Panc1 (cell line): ENCODE results near the gene NYAP2. TPM values are rescaled to one million over a fixed set of nuclear protein-coding genes. Genes with fewer than 3 reads are reported as not detected.

Experiments
- ATAC-seq: fragments of 200-7000 bp; cut with Tn5 transposase; 2 replicates; pipeline ENCODE4 v1.9.1; 2020; ENCODE audit warnings: mild to moderate bottlenecking, moderate library complexity
- BruUV-seq: library from RNA; stranded (reverse); fragments of 400-500 nt; replicated peaks from 2 replicates; lab custom pipeline; 2021; lab: Mats Ljungman, UMichigan
- CTCF ChIA-PET: fragments of 300-600 bp; sonication (Branson Sonifier 250); formaldehyde crosslinking; loops from one replicate; lab custom pipeline; 2022; ENCODE audit warnings: antibody characterized with exemption; lab: Charles Lee
- POLR2A ChIA-PET: fragments of 300-600 bp; sonication (Branson Sonifier 250); formaldehyde crosslinking; loops from one replicate; lab custom pipeline; 2022; ENCODE audit warnings: antibody characterized with exemption; lab: Charles Lee
- DNase-seq: peaks from one replicate; pipeline ENCODE4 v3.0.0-alpha.2; 2010; ENCODE audit warnings: low read depth, low spot score
- H3K27ac ChIP-seq: 2 replicates; pipeline ENCODE4 v1.5.1; 2011; ENCODE audit warnings: mild to moderate bottlenecking, low read length, inconsistent platforms
- H3K27me3 ChIP-seq: fragments of 200-500 bp; sonication (Bioruptor generic); 2 replicates; pipeline ENCODE4 v1.6.0; 2014; ENCODE audit warnings: low read length, inconsistent platforms; ENCODE audit not compliant: control insufficient read depth, insufficient read depth
- H3K36me3 ChIP-seq: fragments of 200-500 bp; sonication (Bioruptor generic); 2 replicates; pipeline ENCODE4 v1.5.1; 2014; ENCODE audit warnings: inconsistent platforms, mild to moderate bottlenecking, low read length, moderate library complexity; ENCODE audit not compliant: control insufficient read depth, insufficient read depth
- H3K4me1 ChIP-seq: 2 replicates; pipeline ENCODE4 v1.5.1; 2011; ENCODE audit warnings: inconsistent platforms, mild to moderate bottlenecking, low read length, moderate library complexity; ENCODE audit not compliant: control insufficient read depth, insufficient read depth
- H3K4me3 ChIP-seq, 2 experiments: 2 replicates each; pipeline ENCODE4 v1.5.1; 2011 to 2012; ENCODE audit warnings: low read depth in 2 of 2, low read length in 2 of 2, mild to moderate bottlenecking in 2 of 2, inconsistent platforms in 1 of 2, moderate library complexity in 1 of 2
- H3K9me3 ChIP-seq: fragments of 200-500 bp; sonication (Bioruptor generic); 2 replicates; pipeline ENCODE4 v1.5.1; 2014; ENCODE audit warnings: low read depth, mild to moderate bottlenecking, inconsistent platforms, low read length, moderate library complexity; ENCODE audit not compliant: control insufficient read depth, insufficient read depth
- CTCF ChIP-seq: fragments of 450-650 bp; IDR thresholded peaks from 2 replicates; pipeline ENCODE4 v1.5.1; 2017; ENCODE audit warnings: mild to moderate bottlenecking
- POLR2AphosphoS5 ChIP-seq: IDR thresholded peaks from 2 replicates; pipeline ENCODE4 v1.6.1; 2012; ENCODE audit warnings: mild to moderate bottlenecking, low read depth, low read length, moderate library complexity
- SIN3A ChIP-seq: IDR thresholded peaks from 2 replicates; pipeline ENCODE4 v1.6.1; 2012; ENCODE audit warnings: low read depth, mild to moderate bottlenecking, low read length, moderate library complexity, borderline replicate concordance; ENCODE audit not compliant: insufficient read depth
- TCF7L2 ChIP-seq: IDR thresholded peaks from 2 replicates; pipeline ENCODE4 v1.6.1; 2011; ENCODE audit warnings: mild to moderate bottlenecking, low read depth, low read length, inconsistent platforms
- in situ Hi-C: cut with HindIII; loops from 2 replicates; pipeline ENCODE4 v1.10.0; 2016; ENCODE audit warnings: low sequenced_read_pairs, low pct_unique_long_range_greater_than_20kb
- intact Hi-C: fragments of 100-400 bp; cut with micrococcal nuclease; formaldehyde crosslinking; loops from one replicate; pipeline ENCODE4 v1.10.0; 2022; ENCODE audit not compliant: unreplicated experiment
- total RNA-seq: library from RNA; stranded (reverse); gene quantifications from one replicate; pipeline ENCODE4 v1.2.1, GENCODE V29; 2021; ENCODE audit not compliant: unreplicated experiment
- TF ChIP-seq, protein P1 (sequence below), 2 experiments: IDR thresholded peaks; 2 replicates each; pipeline ENCODE4 v1.6.1; 2011 to 2012; ENCODE audit warnings: low read depth in 2 of 2, control low read depth in 1 of 2, low read length in 1 of 2, mild to moderate bottlenecking in 1 of 2, moderate library complexity in 1 of 2; ENCODE audit not compliant: insufficient read depth in 1 of 2

Gene NYAP2
- total RNA-seq, 1 experiment from 2014 or later, result not detected

- DNase-seq (no peak), ATAC-seq (no peak)
- ChIA-PET CTCF (no interaction called here), POLR2A (no interaction called here)
- in situ Hi-C loops, result no loop called here
- intact Hi-C loops, result no loop called here
- no peaks in the 10 kb centered on the region for H3K27me3 ChIP-seq
- no peaks in the 10 kb centered on the region for H3K9me3 ChIP-seq
- H3K4me1 ChIP-seq, result no peaks in the 10 kb centered on the region
- TF ChIP-seq POLR2AphosphoS5, result no peak
- TF ChIP-seq SIN3A, result no peak
- no peaks in the 10 kb centered on the region for H3K36me3 ChIP-seq
- BruUV-seq, result no TSS peak
- H3K27ac ChIP-seq, result no peak overlapping the region
- H3K4me3 ChIP-seq, result no peak overlapping the region
These were observed 68.6 kb downstream of the NYAP2 start for GRCh38 chr2:225468131-225468530.

DNA sequence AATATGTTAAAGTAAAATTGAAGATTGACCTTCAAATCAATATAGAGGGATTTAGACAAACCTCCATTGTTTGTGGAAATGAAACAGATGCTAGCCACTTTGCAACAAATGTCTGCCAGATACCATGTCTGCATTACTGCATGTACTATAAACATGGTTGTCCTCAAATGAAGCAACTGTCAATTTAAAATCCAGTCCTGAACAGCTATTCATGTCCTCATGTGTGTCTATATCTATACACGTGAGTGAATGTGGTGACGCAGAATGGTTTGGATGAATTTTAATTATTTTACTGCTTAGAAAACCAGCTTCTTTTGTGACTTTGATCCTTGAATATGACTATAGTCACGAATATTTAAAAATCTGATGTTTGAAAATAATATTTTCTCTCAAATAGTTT lies 71.5 kb downstream of the NYAP2 start:
- CTCF ChIA-PET, result no interaction called here
- no peak overlapping the region for H3K4me3 ChIP-seq
- no peaks in the 10 kb centered on the region for H3K27me3 ChIP-seq
- DNase-seq, result no peak
- TF ChIP-seq POLR2AphosphoS5 (no peak), SIN3A (no peak), TCF7L2 (no peak), CTCF (no peak)
- TF ChIP-seq, protein P1, sequence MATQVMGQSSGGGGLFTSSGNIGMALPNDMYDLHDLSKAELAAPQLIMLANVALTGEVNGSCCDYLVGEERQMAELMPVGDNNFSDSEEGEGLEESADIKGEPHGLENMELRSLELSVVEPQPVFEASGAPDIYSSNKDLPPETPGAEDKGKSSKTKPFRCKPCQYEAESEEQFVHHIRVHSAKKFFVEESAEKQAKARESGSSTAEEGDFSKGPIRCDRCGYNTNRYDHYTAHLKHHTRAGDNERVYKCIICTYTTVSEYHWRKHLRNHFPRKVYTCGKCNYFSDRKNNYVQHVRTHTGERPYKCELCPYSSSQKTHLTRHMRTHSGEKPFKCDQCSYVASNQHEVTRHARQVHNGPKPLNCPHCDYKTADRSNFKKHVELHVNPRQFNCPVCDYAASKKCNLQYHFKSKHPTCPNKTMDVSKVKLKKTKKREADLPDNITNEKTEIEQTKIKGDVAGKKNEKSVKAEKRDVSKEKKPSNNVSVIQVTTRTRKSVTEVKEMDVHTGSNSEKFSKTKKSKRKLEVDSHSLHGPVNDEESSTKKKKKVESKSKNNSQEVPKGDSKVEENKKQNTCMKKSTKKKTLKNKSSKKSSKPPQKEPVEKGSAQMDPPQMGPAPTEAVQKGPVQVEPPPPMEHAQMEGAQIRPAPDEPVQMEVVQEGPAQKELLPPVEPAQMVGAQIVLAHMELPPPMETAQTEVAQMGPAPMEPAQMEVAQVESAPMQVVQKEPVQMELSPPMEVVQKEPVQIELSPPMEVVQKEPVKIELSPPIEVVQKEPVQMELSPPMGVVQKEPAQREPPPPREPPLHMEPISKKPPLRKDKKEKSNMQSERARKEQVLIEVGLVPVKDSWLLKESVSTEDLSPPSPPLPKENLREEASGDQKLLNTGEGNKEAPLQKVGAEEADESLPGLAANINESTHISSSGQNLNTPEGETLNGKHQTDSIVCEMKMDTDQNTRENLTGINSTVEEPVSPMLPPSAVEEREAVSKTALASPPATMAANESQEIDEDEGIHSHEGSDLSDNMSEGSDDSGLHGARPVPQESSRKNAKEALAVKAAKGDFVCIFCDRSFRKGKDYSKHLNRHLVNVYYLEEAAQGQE (IDR thresholded peaks at IDR 0.05; ENCODE audit: insufficient read depth in 1 of 2, low read depth in 2 of 2, low read length in 1 of 2), result no peak
- no peaks in the 10 kb centered on the region for H3K4me1 ChIP-seq
- in situ Hi-C loops, result no loop called here
- H3K27ac ChIP-seq, result no peak overlapping the region
- ATAC-seq, result no peak
- H3K36me3 ChIP-seq, result no peaks in the 10 kb centered on the region
- POLR2A ChIA-PET, result no interaction called here
- intact Hi-C loops, result no loop called here
- no peaks in the 10 kb centered on the region for H3K9me3 ChIP-seq
- no TSS peak for BruUV-seq

DNA sequence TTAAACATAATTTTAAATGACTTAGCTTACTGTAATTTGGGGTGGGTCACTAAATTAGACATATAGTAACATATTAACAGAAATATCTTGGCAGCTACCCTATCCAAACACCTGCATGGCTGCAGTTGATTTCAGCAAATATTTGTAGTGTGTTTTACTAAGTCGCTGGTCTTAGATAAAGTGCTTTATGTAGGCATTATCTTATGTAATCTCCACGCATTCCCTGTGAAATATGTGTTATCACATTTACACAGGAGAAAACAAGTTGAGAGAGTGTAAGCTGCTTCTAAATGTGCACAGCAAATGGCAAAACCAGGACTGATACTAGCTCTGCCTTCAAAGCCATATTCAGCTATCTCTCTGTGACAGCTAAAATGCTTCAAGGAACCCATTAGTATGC lies 72.0 kb downstream of the NYAP2 start:
- in situ Hi-C loops, result no loop called here
- intact Hi-C loops, result no loop called here
- ATAC-seq (no peak), DNase-seq (no peak)
- BruUV-seq, result no TSS peak
- Histone ChIP-seq H3K9me3 (no peaks in the 10 kb centered on the region), H3K4me1 (no peaks in the 10 kb centered on the region), H3K27me3 (no peaks in the 10 kb centered on the region), H3K27ac (no peak overlapping the region), H3K4me3 (no peak overlapping the region), H3K36me3 (no peaks in the 10 kb centered on the region)
- CTCF ChIA-PET, result no interaction called here
- TF ChIP-seq, protein P1 (IDR thresholded peaks at IDR 0.05; ENCODE audit: insufficient read depth in 1 of 2, low read depth in 2 of 2, low read length in 1 of 2), result no peak
- TF ChIP-seq TCF7L2 (no peak), POLR2AphosphoS5 (no peak), CTCF (no peak), SIN3A (no peak)
- POLR2A ChIA-PET, result no interaction called here
